Keratinocyte (primary cell): ENCODE measurements around the gene QRICH1. TPM values are rescaled to one million over a fixed set of nuclear protein-coding genes. Genes with fewer than 3 reads are reported as not detected.

ENCODE experiments used
- DNase-seq: peaks from one replicate; pipeline ENCODE4 v3.0.0-alpha.2; 2011; ENCODE audit warnings: low read depth, missing footprints, low spot score
- FAIRE-seq: peaks from 2 replicates; lab custom pipeline; 2011; peaks lifted over from hg19 to GRCh38; lab: Jason Lieb, UNC
- H2AFZ ChIP-seq: 2 replicates; pipeline ENCODE4 v1.6.0; 2012; ENCODE audit warnings: low read length, control low read depth, inconsistent platforms; ENCODE audit not compliant: control insufficient read depth
- H3K27ac ChIP-seq: 2 replicates; pipeline ENCODE4 v1.5.1; 2011; ENCODE audit warnings: low read length; ENCODE audit not compliant: control insufficient read depth, insufficient read depth
- H3K27me3 ChIP-seq: 3 replicates; pipeline ENCODE4 v1.6.0; 2011; ENCODE audit warnings: low read length; ENCODE audit not compliant: control insufficient read depth, insufficient read depth; ENCODE audit errors: extremely low read depth
- H3K36me3 ChIP-seq, 2 experiments: 2 replicates in 1 of 2; 3 replicates in 1 of 2; pipeline ENCODE4 v1.5.1; 2011; ENCODE audit warnings: low read length in 2 of 2, mild to moderate bottlenecking in 1 of 2; ENCODE audit not compliant: control insufficient read depth in 2 of 2, insufficient read depth in 2 of 2; ENCODE audit errors: extremely low read depth in 1 of 2
- H3K4me1 ChIP-seq: 3 replicates; pipeline ENCODE4 v1.5.1; 2011; ENCODE audit warnings: low read length; ENCODE audit not compliant: control insufficient read depth, insufficient read depth; ENCODE audit errors: extremely low read depth
- H3K4me2 ChIP-seq: 3 replicates; pipeline ENCODE4 v1.6.0; 2011; ENCODE audit warnings: low read depth, low read length; ENCODE audit not compliant: control insufficient read depth, insufficient read depth; ENCODE audit errors: extremely low read depth
- H3K4me3 ChIP-seq, 3 experiments: fragments of 200-600 bp in 1 of 3; sonication (generic) in 1 of 3; 2 replicates in 2 of 3; 3 replicates in 1 of 3; pipeline ENCODE4 v1.5.1; 2011 to 2016; ENCODE audit warnings: low read length in 3 of 3, mild to moderate bottlenecking in 3 of 3, control low read depth in 2 of 3, inconsistent platforms in 1 of 3, low read depth in 1 of 3, mixed read lengths in 1 of 3, mixed run types in 1 of 3, moderate library complexity in 1 of 3; ENCODE audit not compliant: control insufficient read depth in 2 of 3, insufficient read depth in 2 of 3; ENCODE audit errors: extremely low read depth in 1 of 3
- H3K79me2 ChIP-seq: 2 replicates; pipeline ENCODE4 v1.6.0; 2012; ENCODE audit warnings: low read length; ENCODE audit not compliant: control insufficient read depth, insufficient read depth
- H3K9ac ChIP-seq: 3 replicates; pipeline ENCODE4 v1.6.0; 2011; ENCODE audit warnings: low read length; ENCODE audit not compliant: control insufficient read depth, insufficient read depth; ENCODE audit errors: extremely low read depth
- H3K9me1 ChIP-seq: 3 replicates; pipeline ENCODE4 v1.6.0; 2011; ENCODE audit warnings: low read length; ENCODE audit not compliant: control insufficient read depth, insufficient read depth; ENCODE audit errors: extremely low read depth
- H3K9me3 ChIP-seq: 2 replicates; pipeline ENCODE4 v1.5.1; 2012; ENCODE audit warnings: low read depth, low read length; ENCODE audit not compliant: control insufficient read depth
- H4K20me1 ChIP-seq: 3 replicates; pipeline ENCODE4 v1.6.0; 2011; ENCODE audit warnings: low read length; ENCODE audit not compliant: control insufficient read depth, insufficient read depth; ENCODE audit errors: extremely low read depth
- CTCF ChIP-seq, 3 experiments: IDR thresholded peaks in 1 of 3; conservative IDR thresholded peaks in 1 of 3; optimal IDR thresholded peaks in 1 of 3; 2 replicates in 2 of 3; 3 replicates in 1 of 3; pipeline versions ENCODE3 to v1.5.1; 2011; ENCODE audit warnings: low read length in 3 of 3, mild to moderate bottlenecking in 3 of 3, moderate library complexity in 2 of 3, control low read depth in 1 of 3, inconsistent platforms in 1 of 3; ENCODE audit not compliant: insufficient read depth in 2 of 3; ENCODE audit errors: extremely low read depth in 1 of 3
- EZH2 ChIP-seq: IDR thresholded peaks from one replicate; pipeline ENCODE4 v1.6.1; 2012; ENCODE audit warnings: inconsistent platforms, mild to moderate bottlenecking, low read length, moderate library complexity
- dilution Hi-C: fragments of 300-500 bp; cut with MboI; formaldehyde crosslinking; loops from one replicate; pipeline ENCODE4 v1.7.0; 2020; ENCODE audit warnings: low sequenced_read_pairs; ENCODE audit not compliant: extremely low pct_ligation_motif_present
- polyA plus RNA-seq, 5 experiments: library from polyadenylated mRNA; depleted of rRNA in 3 of 5; stranded (reverse) in 3 of 5; stranded (forward) in 1 of 5; unstranded in 1 of 5; fragments of >200 nt; gene quantifications; 1 replicate in 1 of 5; 2 replicates in 3 of 5; 3 replicates in 1 of 5; pipeline versions ENCODE4 v1.2.1 to v1.2.3, GENCODE V29; 2011 to 2012; ENCODE audit warnings: missing spikeins in 2 of 5, low read depth in 1 of 5, low replicate concordance in 1 of 5

QRICH1 gene
- polyA plus RNA-seq, 1 donor (not counting 4 experiments of a cell fraction or from before 2014, with no cell fraction given), result 60.4 TPM

GRCh38 chr3:48983096-48983495 lies 110.8 kb downstream of the QRICH1 start:
- H3K4me2 ChIP-seq, result no peak overlapping the region
- no peaks in the 10 kb centered on the region for H3K9me1 ChIP-seq
- no peak overlapping the region for H2AFZ ChIP-seq
- no peak overlapping the region for H3K4me3 ChIP-seq
- dilution Hi-C loops, result no loop called here
- no peaks in the 10 kb centered on the region for H3K4me1 ChIP-seq
- no peak overlapping the region for H3K27ac ChIP-seq
- H3K9ac ChIP-seq, result no peak overlapping the region
- FAIRE-seq, result no peak
- TF ChIP-seq EZH2 (no peak), CTCF (optimal IDR thresholded peaks at IDR 0.05 in 1 of 3, IDR thresholded peaks at IDR 0.05 in 1 of 3, conservative IDR thresholded peaks at IDR 0.05 in 1 of 3; ENCODE audit: extremely low read depth in 1 of 3, insufficient read depth in 2 of 3, low read length in 3 of 3) (no peak)
- no peaks in the 10 kb centered on the region for H4K20me1 ChIP-seq
- no peak for DNase-seq
- H3K27me3 ChIP-seq, result no peaks in the 10 kb centered on the region
- peaks cover 40 to 50% of the 10 kb centered on the region in 2 experiments for H3K36me3 ChIP-seq
- H3K79me2 ChIP-seq, result no peaks in the 10 kb centered on the region
- H3K9me3 ChIP-seq, result no peaks in the 10 kb centered on the region

- Histone ChIP-seq H4K20me1 (no peaks in the 10 kb centered on the region), H2AFZ (no peak overlapping the region), H3K4me1 (no peaks in the 10 kb centered on the region), H3K9me3 (no peaks in the 10 kb centered on the region), H3K9ac (no peak overlapping the region), H3K4me2 (no peak overlapping the region), H3K9me1 (no peaks in the 10 kb centered on the region), H3K36me3 (peaks cover 42 to 50% of the 10 kb centered on the region in 2 experiments), H3K27ac (no peak overlapping the region), H3K79me2 (no peaks in the 10 kb centered on the region), H3K4me3 (no peak overlapping the region), H3K27me3 (no peaks in the 10 kb centered on the region)
- no peak for FAIRE-seq
- TF ChIP-seq CTCF (optimal IDR thresholded peaks at IDR 0.05 in 1 of 3, IDR thresholded peaks at IDR 0.05 in 1 of 3, conservative IDR thresholded peaks at IDR 0.05 in 1 of 3; ENCODE audit: extremely low read depth in 1 of 3, insufficient read depth in 2 of 3, low read length in 3 of 3), result no peak
- no peak for TF ChIP-seq EZH2
- dilution Hi-C loops, result no loop called here
- no peak for DNase-seq
Observed at GRCh38 chr3:48982686-48983085, 111.2 kb downstream of the QRICH1 start.
